DND-41 (cell line): ENCODE measurements around the gene LHFPL2.

ENCODE experiments used
- ATAC-seq: fragments of 200-7000 bp; cut with Tn5 transposase; 3 replicates; pipeline ENCODE4 v1.9.1; 2021; ENCODE audit warnings: low read depth; ENCODE audit not compliant: insufficient read depth
- DNase-seq: peaks from one replicate; pipeline ENCODE4 v3.0.0-alpha.2; 2020
- H2AFZ ChIP-seq: 2 replicates; pipeline ENCODE4 v1.6.0; 2012; ENCODE audit warnings: low read depth, low read length
- H3K27ac ChIP-seq: 2 replicates; pipeline ENCODE4 v1.5.1; 2012; ENCODE audit warnings: low read length, inconsistent platforms
- H3K27me3 ChIP-seq: fragments of 200-600 bp; sonication (generic); 2 replicates; pipeline ENCODE4 v1.6.0; 2012; ENCODE audit warnings: low read length, mild to moderate bottlenecking, inconsistent platforms; ENCODE audit not compliant: insufficient read depth, poor library complexity
- H3K36me3 ChIP-seq: 2 replicates; pipeline ENCODE4 v1.5.1; 2012; ENCODE audit warnings: low read length, inconsistent platforms; ENCODE audit not compliant: insufficient read depth
- H3K4me1 ChIP-seq: 2 replicates; pipeline ENCODE4 v1.5.1; 2012; ENCODE audit warnings: mild to moderate bottlenecking, low read length; ENCODE audit not compliant: insufficient read depth
- H3K4me2 ChIP-seq: 2 replicates; pipeline ENCODE4 v1.6.0; 2012; ENCODE audit warnings: mild to moderate bottlenecking, moderate library complexity, low read length, inconsistent platforms; ENCODE audit not compliant: insufficient read depth
- H3K4me3 ChIP-seq, 2 experiments: fragments of 200-600 bp in 1 of 2; shearing (Covaris generic) in 1 of 2; 2 replicates each; pipeline ENCODE4 v1.5.1; 2012 to 2016; ENCODE audit warnings: inconsistent platforms in 2 of 2, low read length in 2 of 2, mild to moderate bottlenecking in 2 of 2, low read depth in 1 of 2, moderate library complexity in 1 of 2
- H3K79me2 ChIP-seq: 2 replicates; pipeline ENCODE4 v1.6.0; 2012; ENCODE audit warnings: low read length, inconsistent platforms; ENCODE audit not compliant: insufficient read depth
- H3K9ac ChIP-seq: 2 replicates; pipeline ENCODE4 v1.6.0; 2012; ENCODE audit warnings: low read depth, mild to moderate bottlenecking, inconsistent platforms, low read length, moderate library complexity
- H3K9me3 ChIP-seq: 2 replicates; pipeline ENCODE4 v1.5.1; 2012; ENCODE audit warnings: low read length, moderate library complexity, mild to moderate bottlenecking, inconsistent platforms; ENCODE audit not compliant: insufficient read depth, severe bottlenecking
- H4K20me1 ChIP-seq: 2 replicates; pipeline ENCODE4 v1.6.0; 2012; ENCODE audit warnings: low read length; ENCODE audit not compliant: insufficient read depth
- EZH2 ChIP-seq: IDR thresholded peaks from 3 replicates; pipeline ENCODE4 v1.6.1; 2012; ENCODE audit warnings: borderline replicate concordance, low read depth, mild to moderate bottlenecking, moderate library complexity, low read length, inconsistent platforms; ENCODE audit not compliant: severe bottlenecking
- TF ChIP-seq, protein P1 (sequence below): IDR thresholded peaks from 2 replicates; pipeline ENCODE4 v1.5.1; 2012; ENCODE audit warnings: borderline replicate concordance, low read length, moderate library complexity, mild to moderate bottlenecking; ENCODE audit not compliant: poor library complexity, severe bottlenecking; ENCODE audit errors: extremely low read depth

The LHFPL2 gene

DNA sequence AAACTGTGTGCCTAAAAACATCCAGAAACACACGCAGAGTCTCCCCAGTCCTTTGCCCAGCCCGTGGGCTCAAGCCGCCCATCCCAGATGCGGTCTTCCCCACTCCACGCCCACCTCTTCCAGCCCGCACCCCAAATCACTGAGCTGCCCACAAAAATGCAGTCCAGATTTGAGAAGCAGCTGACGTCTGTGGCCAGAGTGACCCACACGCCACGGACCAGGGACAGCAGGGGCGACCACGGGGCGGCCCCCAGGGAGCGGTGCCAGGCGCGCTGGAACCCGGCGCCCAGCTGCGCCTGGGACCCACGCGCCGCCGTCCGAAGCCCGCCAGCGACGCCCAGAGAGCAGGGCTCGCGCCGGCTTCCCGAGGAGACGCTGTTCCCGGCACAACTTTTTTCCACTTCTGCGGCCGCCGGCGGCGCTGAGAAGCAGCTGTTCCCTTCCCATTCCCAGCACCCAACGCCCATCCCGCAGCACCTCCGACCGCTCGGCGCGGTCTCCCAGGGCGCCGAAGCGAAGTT, 674 bp downstream of the LHFPL2 start:
- Histone ChIP-seq H3K9ac (peak overlapping the region; percentile 31; the same call in 1 of the 2 replicates), H3K79me2 (no peaks in the 10 kb centered on the region), H2AFZ (no peak overlapping the region), H3K27ac (no peak overlapping the region), H3K36me3 (no peaks in the 10 kb centered on the region), H3K27me3 (peaks cover 43% of the 10 kb centered on the region), H3K9me3 (no peaks in the 10 kb centered on the region), H3K4me2 (peak overlapping the region; percentile 76), H3K4me3 (peak overlapping the region in 1 of 2 experiments; percentile 53; a peak in 2 of 4 replicates), H3K4me1 (peaks cover 12% of the 10 kb centered on the region), H4K20me1 (no peaks in the 10 kb centered on the region)
- TF ChIP-seq EZH2 = peak; percentile 70
- TF ChIP-seq, protein P1, sequence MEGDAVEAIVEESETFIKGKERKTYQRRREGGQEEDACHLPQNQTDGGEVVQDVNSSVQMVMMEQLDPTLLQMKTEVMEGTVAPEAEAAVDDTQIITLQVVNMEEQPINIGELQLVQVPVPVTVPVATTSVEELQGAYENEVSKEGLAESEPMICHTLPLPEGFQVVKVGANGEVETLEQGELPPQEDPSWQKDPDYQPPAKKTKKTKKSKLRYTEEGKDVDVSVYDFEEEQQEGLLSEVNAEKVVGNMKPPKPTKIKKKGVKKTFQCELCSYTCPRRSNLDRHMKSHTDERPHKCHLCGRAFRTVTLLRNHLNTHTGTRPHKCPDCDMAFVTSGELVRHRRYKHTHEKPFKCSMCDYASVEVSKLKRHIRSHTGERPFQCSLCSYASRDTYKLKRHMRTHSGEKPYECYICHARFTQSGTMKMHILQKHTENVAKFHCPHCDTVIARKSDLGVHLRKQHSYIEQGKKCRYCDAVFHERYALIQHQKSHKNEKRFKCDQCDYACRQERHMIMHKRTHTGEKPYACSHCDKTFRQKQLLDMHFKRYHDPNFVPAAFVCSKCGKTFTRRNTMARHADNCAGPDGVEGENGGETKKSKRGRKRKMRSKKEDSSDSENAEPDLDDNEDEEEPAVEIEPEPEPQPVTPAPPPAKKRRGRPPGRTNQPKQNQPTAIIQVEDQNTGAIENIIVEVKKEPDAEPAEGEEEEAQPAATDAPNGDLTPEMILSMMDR = no peak
- DNase-seq (no peak), ATAC-seq (no peak)

DNA sequence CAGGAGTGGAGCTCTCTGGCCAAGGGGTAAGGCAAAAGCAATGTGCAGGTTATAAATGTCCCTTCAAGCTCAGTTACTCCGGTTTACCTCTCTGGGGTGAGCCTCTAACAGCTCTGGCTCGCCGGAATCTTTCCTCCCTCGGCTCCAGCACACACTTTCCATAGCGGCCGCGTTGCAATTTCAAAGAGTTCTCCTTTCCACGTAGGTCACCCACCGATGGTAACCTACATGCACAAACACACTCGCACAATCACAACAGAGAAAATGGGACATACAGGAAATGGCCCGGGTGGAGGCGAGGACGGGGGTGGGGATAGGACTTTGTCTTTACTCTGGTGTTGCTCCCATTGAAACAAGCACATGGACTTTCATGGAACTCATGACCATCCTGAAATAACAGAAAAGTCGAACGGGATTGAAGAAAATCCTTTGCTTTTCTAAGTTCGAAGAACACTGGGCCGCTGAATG, 1.2 kb downstream of the LHFPL2 start:
- H4K20me1 ChIP-seq = no peaks in the 10 kb centered on the region
- H3K9me3 ChIP-seq = no peaks in the 10 kb centered on the region
- no peak overlapping the region for H3K27ac ChIP-seq
- H3K4me1 ChIP-seq = peaks cover 12% of the 10 kb centered on the region
- no peaks in the 10 kb centered on the region for H3K36me3 ChIP-seq
- DNase-seq (no peak), ATAC-seq (no peak)
- no peaks in the 10 kb centered on the region for H3K79me2 ChIP-seq
- peaks cover 43% of the 10 kb centered on the region for H3K27me3 ChIP-seq
- no peak overlapping the region for H3K9ac ChIP-seq
- peak overlapping the region; percentile 76 for H3K4me2 ChIP-seq
- H3K4me3 ChIP-seq = no peak overlapping the region; a peak in 1 of 4 replicates
- TF ChIP-seq EZH2 = no peak
- TF ChIP-seq, protein P1 = no peak
- no peak overlapping the region for H2AFZ ChIP-seq

DNA sequence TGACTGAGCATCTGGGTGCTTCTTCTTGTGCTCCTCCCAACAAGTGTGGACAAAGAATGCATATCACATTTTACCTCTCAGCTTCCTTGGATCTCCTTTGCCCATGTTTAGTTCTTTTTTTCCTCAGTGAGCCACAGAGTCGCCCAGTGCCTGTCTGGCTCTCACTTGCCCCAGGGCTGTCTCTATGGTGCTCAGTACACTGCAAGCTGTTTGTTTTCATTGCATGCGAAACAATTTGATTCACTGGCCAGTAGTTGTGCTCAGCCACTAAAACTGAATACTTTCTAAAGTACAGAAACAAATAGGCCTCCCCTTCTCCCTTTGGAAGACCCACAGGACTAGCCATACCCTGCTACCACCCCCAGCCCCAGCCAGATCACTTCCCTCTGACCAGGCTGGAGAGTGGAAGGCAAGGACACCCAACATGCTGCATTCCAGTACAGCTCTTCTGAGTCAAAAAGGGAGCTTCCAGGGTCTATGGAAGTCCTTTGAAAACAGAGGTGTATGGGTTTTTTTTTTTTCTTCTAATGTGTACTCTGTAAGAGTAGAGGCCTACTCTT, 3.8 kb downstream of the LHFPL2 start:
- ATAC-seq (no peak), DNase-seq (no peak)
- Histone ChIP-seq H2AFZ (no peak overlapping the region), H3K4me3 (no peak overlapping the region), H3K9me3 (no peaks in the 10 kb centered on the region), H3K9ac (no peak overlapping the region), H4K20me1 (no peaks in the 10 kb centered on the region), H3K4me2 (no peak overlapping the region), H3K79me2 (no peaks in the 10 kb centered on the region), H3K27me3 (peaks cover 45% of the 10 kb centered on the region), H3K36me3 (no peaks in the 10 kb centered on the region), H3K4me1 (peaks cover 12% of the 10 kb centered on the region), H3K27ac (no peak overlapping the region)
- TF ChIP-seq, protein P1 = no peak
- no peak for TF ChIP-seq EZH2
